ENCODE results near the gene ENTPD2. TPM values are rescaled to one million over a fixed set of nuclear protein-coding genes. Genes with fewer than 3 reads are reported as not detected.
"Not testable (repeated sequence)": the region's sequence is repeated elsewhere in the genome, so short reads cannot be mapped to it uniquely, and the experiment has no call there.

Gene ENTPD2
- total RNA-seq, 1 donor from 2014 or later: not detected

DNA sequence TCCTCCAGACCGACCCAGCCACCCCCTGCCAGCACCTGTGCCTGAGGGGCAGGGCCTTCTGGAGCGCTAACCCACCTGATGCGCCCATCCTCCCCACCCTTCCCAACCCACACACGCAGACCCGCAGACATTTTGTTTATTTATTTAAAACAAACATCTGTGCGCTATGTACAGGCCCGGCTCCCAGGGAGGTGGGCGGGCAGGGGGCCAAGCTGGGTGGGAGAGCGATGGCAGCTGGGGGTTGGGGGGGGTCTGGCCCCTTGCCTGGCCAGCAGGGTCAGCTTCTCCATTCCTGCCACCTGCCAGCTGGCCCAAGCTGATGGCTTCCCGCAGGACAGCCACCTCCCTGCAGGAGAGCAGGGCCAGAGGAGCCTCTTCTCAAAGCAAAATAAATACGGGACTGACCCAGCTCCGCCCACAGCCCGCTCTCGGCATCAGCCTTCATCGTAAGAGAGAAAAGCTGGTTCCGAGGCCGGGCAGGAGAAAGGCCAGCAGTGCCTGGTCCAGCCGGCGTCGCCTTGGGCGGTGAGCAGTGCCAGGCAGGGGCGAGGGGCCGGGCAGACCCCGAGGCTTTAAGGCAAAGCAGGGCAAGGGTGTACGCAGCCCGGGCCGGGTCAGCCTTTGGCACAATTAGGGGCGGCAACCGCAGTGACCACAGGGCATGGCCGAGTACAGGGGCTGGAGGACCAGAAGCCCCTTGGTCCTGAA is 46.6 kb downstream of the ENTPD2 start:
- intact Hi-C loops (cut with micrococcal nuclease): no loop called here

DNA sequence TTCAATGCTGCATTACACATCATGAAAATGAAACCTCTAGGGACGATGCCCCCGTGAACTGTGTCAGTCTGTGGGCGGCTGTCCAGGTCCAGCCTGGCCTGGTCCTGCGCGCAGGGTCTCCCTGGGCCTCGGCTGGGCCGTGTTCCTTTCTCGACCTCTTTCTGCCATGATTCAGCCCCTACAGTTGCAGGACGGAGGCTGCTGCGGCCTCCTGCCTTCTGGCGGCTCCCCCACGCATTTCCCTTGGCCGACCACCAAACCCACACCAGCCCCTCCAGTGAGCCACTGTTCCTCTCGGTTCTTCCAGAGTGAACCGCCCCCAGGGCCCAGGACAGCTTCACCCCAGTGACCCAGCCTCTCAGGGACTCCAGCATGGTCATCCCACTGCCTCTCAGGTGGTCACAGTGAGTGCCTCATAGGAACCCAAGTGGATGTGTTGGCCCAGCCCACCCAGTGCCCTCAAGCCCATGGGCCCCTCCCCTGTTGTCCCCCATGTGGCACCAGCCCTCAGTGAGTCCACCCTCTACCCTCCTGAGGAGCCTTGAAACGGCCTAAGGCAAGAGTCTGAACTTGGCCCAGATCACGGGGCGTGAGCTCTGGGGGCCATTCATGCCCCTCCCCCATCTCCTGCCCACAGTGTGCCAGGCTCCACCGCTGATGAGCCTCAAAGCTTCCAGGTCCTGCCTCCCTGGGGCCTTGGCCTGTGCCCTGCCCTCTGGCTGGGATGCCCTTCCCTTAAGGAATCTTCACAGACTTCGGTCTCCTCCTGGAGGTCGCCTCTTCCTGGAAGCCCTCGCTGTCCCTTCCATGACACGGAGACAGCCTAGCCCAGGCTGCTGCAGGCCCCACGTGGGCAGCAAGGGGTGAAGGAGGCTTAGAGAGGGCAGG is 47.5 kb downstream of the ENTPD2 start:
- intact Hi-C loops (cut with micrococcal nuclease): no loop called here

DNA sequence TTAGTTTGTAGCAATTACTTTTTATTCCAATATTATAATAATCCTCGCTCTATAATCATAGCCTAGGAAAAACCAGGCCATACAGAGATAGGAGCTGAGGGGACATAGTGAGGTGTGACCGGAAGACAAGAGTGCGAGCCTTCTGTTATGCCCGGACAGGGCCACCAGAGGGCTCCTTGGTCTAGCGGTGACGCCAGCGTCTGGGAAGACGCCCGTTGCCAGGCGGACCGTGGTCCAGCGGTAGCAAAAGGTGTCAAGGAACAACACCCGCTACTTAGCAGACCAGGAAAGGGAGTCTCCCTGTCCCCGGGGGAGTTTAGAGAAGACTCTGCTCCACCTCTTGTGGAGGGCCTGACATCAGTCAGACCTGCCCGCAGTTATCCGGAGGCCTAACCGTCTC is 49.6 kb downstream of the ENTPD2 start:
- intact Hi-C loops (cut with micrococcal nuclease): not testable (repeated sequence)

DNA sequence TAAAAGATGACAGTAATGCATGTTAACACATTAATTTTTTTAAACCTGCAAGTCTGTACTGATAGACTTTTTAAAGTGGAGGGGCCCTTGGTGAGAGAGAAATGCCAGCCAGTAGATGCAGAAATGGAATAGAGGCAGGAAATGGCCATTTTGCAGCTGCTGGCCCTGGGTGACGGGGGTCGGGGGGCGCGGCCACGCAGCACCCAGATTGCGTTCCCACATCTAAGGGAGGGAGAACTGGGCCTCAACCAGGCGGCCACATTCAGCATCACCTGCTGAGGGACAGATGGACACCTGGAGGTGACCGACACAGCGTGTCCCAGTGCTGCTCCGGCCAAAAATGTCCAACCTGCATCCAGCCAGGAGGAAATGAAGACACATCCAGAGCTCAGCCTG is 51.2 kb downstream of the ENTPD2 start:
- intact Hi-C loops (cut with micrococcal nuclease): no loop called here

DNA sequence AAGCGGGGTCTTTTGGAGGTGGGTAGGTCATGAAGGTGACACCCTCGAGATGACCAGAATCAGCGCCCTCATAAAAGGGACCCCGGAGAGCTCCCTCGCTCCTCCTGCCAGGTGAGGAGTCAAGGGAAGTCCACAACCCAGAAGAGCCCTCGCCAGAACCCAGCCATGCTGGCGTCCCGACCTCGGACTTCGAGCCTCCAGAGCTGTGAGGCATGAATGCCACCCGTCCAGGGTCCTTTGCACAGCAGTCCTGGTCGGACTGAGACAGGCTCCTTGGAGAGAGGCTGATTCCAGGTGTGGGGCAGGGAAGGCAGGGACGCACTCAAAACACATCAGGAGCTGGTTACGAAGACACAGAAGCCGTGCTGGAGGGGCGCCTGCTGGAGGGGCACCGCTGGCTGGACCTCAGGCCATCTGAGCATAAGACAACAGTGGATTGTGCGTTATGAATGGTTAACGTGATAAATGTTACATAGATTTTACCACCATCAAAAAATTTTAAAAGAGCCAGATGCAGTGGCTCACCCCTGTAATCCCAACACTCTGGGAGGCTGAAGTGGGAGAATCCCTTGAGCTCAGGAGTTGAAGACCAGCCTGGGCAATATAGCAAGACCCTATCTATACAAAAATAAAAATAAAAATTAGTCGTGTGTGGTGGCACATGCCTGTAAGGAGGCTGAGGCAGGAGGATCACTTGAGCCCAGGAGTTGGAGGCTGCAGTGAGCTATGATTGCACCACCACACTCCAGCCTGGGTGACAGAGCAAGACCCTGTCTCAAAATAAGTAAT is 51.8 kb downstream of the ENTPD2 start:
- intact Hi-C loops (cut with micrococcal nuclease): no loop called here

DNA sequence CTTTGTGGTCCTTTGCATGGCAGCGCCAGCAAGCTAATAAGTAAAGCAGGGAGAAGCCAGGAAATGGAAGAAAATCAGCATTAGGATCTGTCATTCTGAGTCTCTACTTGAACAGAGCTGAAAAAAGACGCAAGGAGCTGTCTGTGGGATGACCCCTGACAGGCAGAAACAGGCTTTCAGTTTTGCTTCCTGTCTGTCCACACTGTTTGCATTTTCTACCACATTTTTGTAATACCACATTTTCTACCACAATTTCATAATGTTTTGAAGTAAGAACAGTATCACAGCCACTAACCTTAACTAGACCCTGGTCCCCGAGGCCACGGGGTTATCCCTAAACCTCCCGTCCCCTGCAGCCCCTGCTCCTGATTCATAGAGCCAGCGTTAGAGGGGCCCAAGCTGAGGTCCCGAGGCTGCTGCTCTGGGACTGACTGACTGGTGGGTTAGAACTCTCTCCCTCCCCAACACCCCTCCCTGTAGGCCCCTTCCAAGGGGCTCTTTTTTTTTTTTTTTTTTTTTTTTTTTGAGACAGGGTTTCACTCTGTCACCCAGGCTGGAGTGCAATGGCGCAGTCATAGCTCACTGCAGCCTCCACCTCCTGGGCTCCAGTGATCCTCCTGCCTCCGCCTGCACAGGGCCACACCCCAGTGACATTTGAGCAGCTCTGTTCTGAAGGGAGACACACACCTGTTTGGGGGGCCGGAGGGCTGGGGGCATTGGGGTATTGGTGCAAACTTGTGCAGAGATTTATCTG is 53.5 kb downstream of the ENTPD2 start:
- intact Hi-C loops (cut with micrococcal nuclease): no loop called here

Other genes starting within 250 kb of the ENTPD2 start
- gene RABL6, start 246.1 kb downstream of the ENTPD2 start, total RNA-seq: 115 and 116 TPM in 2 replicates
- gene AJM1, start 211.6 kb downstream of the ENTPD2 start, total RNA-seq: 3.9 and 4.0 TPM in 2 replicates
- 109 and 111 TPM in 2 replicates for gene PHPT1, start 204.7 kb downstream of the ENTPD2 start, total RNA-seq
- gene MAMDC4, start 201.7 kb downstream of the ENTPD2 start, total RNA-seq: 15.4 and 18.3 TPM in 2 replicates
- gene EDF1, start 187.8 kb downstream of the ENTPD2 start, total RNA-seq: 308 and 309 TPM in 2 replicates
- gene TRAF2, start 167.5 kb downstream of the ENTPD2 start, total RNA-seq: 49.0 TPM in 2 replicates
- gene FBXW5, start 109.3 kb downstream of the ENTPD2 start, total RNA-seq: 104 and 109 TPM in 2 replicates
- gene C8G, start 108.8 kb downstream of the ENTPD2 start, total RNA-seq: 2.3 and 4.1 TPM in 2 replicates
- 2.3 and 2.8 TPM in 2 replicates for gene LCN12, start 101.8 kb downstream of the ENTPD2 start, total RNA-seq
- gene PTGDS, start 76.6 kb downstream of the ENTPD2 start, total RNA-seq: 6.5 and 6.7 TPM in 2 replicates
- gene LCNL1, start 71.1 kb downstream of the ENTPD2 start, total RNA-seq: 0.16 and 0.20 TPM in 2 replicates
- gene PAXX, start 61.6 kb downstream of the ENTPD2 start, total RNA-seq: 71.4 and 74.5 TPM in 2 replicates
- gene CLIC3, start 57.5 kb downstream of the ENTPD2 start, total RNA-seq: 0.91 TPM in 2 replicates
- 27.8 and 30.6 TPM in 2 replicates for gene ABCA2, start 25.8 kb downstream of the ENTPD2 start, total RNA-seq
- gene FUT7, start 22.0 kb downstream of the ENTPD2 start, total RNA-seq: 0.41 and 0.84 TPM in 2 replicates
- 15.5 and 17.0 TPM in 2 replicates for gene NPDC1, start 7.9 kb downstream of the ENTPD2 start, total RNA-seq
- gene SAPCD2, start 16.5 kb upstream of the ENTPD2 start, total RNA-seq: 32.9 TPM in 2 replicates
- gene UAP1L1, start 23.5 kb upstream of the ENTPD2 start, total RNA-seq: 14.8 and 15.4 TPM in 2 replicates
- 48.7 and 55.1 TPM in 2 replicates for gene MAN1B1, start 32.9 kb upstream of the ENTPD2 start, total RNA-seq
- gene DPP7, start 60.7 kb upstream of the ENTPD2 start, total RNA-seq: 221 and 229 TPM in 2 replicates
- 0.05 TPM in 1 of 2 replicates, not detected in the other for gene GRIN1, start 85.1 kb upstream of the ENTPD2 start, total RNA-seq
- gene LRRC26, start 116.0 kb upstream of the ENTPD2 start, total RNA-seq: not detected in 2 replicates
- gene TMEM210, start 118.0 kb upstream of the ENTPD2 start, total RNA-seq: not detected in 2 replicates
- 68.8 and 69.6 TPM in 2 replicates for gene ANAPC2, start 134.5 kb upstream of the ENTPD2 start, total RNA-seq
- 86.5 and 88.3 TPM in 2 replicates for gene SSNA1, start 134.6 kb upstream of the ENTPD2 start, total RNA-seq
- 9.6 and 10.9 TPM in 2 replicates for gene TPRN, start 146.7 kb upstream of the ENTPD2 start, total RNA-seq
- gene TMEM203, start 151.6 kb upstream of the ENTPD2 start, total RNA-seq: 28.2 and 30.8 TPM in 2 replicates
- 38.6 and 42.1 TPM in 2 replicates for gene NDOR1, start 151.6 kb upstream of the ENTPD2 start, total RNA-seq
- 3.3 and 3.8 TPM in 2 replicates for gene RNF208, start 168.2 kb upstream of the ENTPD2 start, total RNA-seq
- gene CYSRT1, start 171.1 kb upstream of the ENTPD2 start, total RNA-seq: 0.23 and 0.27 TPM in 2 replicates
- 0.14 TPM in 1 of 2 replicates, not detected in the other for gene RNF224, start 173.4 kb upstream of the ENTPD2 start, total RNA-seq
- not detected in 2 replicates for gene SLC34A3, start 176.8 kb upstream of the ENTPD2 start, total RNA-seq
- gene TUBB4B, start 187.2 kb upstream of the ENTPD2 start, total RNA-seq: 365 and 372 TPM in 2 replicates
- not detected in 2 replicates for gene STPG3, start 197.2 kb upstream of the ENTPD2 start, total RNA-seq
- gene NELFB, start 201.3 kb upstream of the ENTPD2 start, total RNA-seq: 65.9 and 67.2 TPM in 2 replicates
- gene TOR4A, start 223.7 kb upstream of the ENTPD2 start, total RNA-seq: 17.4 and 17.5 TPM in 2 replicates
- gene NRARP, start 248.2 kb upstream of the ENTPD2 start, total RNA-seq: 1.5 and 1.7 TPM in 2 replicates